ENCODE results near the gene ARSI. TPM values are rescaled to one million over a fixed set of nuclear protein-coding genes. Genes with fewer than 3 reads are reported as not detected.
A peak's percentile ranks its signal among the peaks of the same experiment; 100 is the strongest.

Gene ARSI
- total RNA-seq, 1 experiment from 2014 or later, result not detected

DNA sequence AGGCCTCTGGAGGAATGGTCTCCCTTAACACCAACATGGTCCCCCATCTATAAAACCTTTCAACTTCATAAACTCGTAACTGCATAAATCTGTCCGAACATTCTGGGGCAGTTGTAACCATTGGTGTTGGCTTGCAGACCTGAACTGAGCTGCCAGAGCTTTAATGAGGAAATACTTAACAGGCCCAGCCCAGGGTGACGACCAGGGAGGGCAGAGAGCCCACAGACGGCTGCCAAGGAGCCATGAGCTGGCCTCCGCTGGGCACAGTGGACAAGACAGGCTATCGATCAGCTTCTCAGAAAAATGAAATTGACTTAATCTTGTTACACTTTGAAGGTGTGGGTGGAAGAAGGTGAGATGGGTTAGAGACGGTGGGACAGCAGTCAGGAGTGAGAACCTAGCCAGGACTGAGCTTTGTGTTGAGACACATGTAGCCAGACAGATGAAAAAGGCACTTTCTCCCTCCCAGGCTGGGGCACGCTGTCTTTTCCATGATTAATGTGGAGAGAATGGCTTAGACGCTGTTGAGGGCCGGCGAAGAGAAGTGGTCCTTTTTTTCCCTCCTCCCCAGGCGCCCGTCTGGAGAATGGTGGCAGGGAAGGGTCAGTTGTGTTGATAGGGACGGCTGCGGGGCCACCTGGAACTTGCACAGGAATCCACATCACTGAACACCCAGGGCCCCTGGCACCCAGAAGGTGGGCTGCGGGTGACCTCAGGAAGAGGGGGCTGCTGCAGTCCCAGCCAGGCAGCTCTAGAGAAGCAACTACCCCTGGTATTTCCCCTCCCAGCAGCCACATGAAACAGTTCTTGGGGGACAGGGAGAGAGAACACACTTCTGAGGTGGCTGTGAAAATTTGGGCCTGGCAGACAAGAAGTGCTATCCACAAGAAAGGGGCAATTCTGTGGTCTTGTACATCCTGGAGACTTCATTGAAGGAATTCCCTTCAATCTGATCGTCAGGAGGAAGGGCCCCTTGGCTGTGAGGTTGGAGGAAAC lies 27.5 kb upstream of the ARSI start:
- DNase-seq (ENCODE audit: low read depth), result no peak
- in situ Hi-C loops (cut with HindIII; ENCODE audit: low pct_unique_long_range_greater_than_20kb, low sequenced_read_pairs), result no loop called here

GRCh38 chr5:150329038-150329437 lies 26.3 kb upstream of the ARSI start:
- in situ Hi-C loops (cut with HindIII; ENCODE audit: low pct_unique_long_range_greater_than_20kb, low sequenced_read_pairs), result no loop called here
- no peak for DNase-seq (ENCODE audit: low read depth)

DNA sequence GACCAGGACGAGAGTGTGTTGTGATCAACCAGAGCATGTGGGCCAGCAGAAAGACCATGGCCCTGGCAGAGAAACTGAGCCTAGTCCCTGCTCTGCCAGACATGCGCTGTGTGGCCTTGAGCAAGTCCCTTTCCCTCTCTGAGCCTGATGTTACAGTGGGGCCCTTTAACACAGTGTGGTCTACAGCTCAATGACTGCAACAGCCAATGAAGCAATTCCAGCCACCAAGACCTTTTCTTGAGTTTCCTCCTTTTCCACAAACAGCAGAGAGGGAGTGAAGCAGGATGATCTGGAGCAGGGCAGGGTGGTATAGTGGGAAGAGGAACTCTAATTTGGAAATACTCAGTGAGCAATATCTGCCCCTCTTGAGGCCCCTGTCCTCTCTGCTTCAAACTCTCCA lies 25.8 kb upstream of the ARSI start:
- in situ Hi-C loops (cut with HindIII; ENCODE audit: low pct_unique_long_range_greater_than_20kb, low sequenced_read_pairs), result no loop called here
- no peak for DNase-seq (ENCODE audit: low read depth)

DNA sequence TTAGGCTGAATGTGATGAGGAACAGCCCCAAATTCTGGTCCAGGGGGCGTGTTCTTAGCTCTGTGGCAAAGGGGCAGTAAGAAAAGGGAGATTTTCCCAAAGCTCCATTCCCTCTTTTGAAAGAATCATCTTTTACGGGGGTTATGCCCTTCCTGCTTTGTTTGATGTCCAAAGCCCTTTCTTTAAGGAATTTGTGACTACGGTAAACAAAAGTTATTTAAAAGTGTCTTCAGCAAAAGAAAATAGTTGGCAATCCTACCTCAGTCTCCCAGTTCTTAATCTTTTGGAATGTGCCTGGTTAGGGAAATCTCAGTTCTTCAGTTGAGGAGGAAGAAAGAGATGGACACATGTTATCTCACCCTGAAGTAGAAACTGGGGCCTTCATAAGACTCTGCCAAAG lies 24.4 kb upstream of the ARSI start:
- no peak for DNase-seq (ENCODE audit: low read depth)
- in situ Hi-C loops (cut with HindIII; ENCODE audit: low pct_unique_long_range_greater_than_20kb, low sequenced_read_pairs), result no loop called here

DNA sequence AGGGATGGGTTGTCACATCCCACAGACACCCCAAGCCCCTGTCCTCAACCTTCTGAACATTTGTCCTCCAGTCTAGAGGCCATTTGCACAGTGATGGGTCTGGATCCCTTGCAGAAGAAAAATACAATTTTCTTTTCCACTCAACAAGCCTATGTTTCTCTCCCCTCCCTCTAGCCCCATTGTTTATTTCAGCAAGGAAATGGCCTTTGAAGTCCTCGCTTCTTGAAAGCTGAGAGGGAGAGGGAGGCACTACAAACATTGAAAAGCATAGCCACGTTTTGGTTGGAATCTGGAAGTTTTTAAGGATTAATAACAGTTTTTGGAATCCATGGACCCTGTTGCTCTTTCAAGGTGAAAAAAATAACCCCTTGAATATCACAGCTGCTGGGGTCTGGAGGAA lies 24.0 kb upstream of the ARSI start:
- no peak for DNase-seq (ENCODE audit: low read depth)
- in situ Hi-C loops (cut with HindIII; ENCODE audit: low pct_unique_long_range_greater_than_20kb, low sequenced_read_pairs), result no loop called here

GRCh38 chr5:150325426-150325825 lies 22.7 kb upstream of the ARSI start:
- in situ Hi-C loops (cut with HindIII; ENCODE audit: low pct_unique_long_range_greater_than_20kb, low sequenced_read_pairs), result no loop called here
- DNase-seq (ENCODE audit: low read depth), result no peak

GRCh38 chr5:150323819-150324218 lies 21.1 kb upstream of the ARSI start:
- in situ Hi-C loops (cut with HindIII; ENCODE audit: low pct_unique_long_range_greater_than_20kb, low sequenced_read_pairs), result no loop called here
- DNase-seq (ENCODE audit: low read depth), result no peak

DNA sequence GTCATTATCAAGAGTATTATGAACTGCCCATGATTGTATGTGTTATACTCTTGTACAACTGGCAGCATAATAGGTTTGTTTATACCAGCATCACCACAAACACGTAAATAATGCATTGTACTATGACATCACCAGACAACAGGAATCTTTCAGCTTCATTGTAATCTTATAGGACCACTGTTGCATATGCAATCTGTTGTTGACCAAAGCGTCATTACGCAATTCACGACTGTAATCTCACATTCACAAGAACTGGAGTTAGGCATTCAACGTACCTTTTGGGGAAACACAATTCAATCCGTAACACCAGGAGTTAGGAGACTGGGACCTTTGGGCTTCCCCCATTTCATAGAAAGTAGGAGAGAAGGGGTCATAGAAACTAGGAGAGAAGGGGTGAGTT lies 20.4 kb upstream of the ARSI start:
- no peak for DNase-seq (ENCODE audit: low read depth)
- in situ Hi-C loops (cut with HindIII; ENCODE audit: low pct_unique_long_range_greater_than_20kb, low sequenced_read_pairs), result no loop called here

GRCh38 chr5:150322202-150322601 lies 19.5 kb upstream of the ARSI start:
- no peak for DNase-seq (ENCODE audit: low read depth)
- in situ Hi-C loops (cut with HindIII; ENCODE audit: low pct_unique_long_range_greater_than_20kb, low sequenced_read_pairs), result no loop called here

GRCh38 chr5:150321784-150322183 lies 19.1 kb upstream of the ARSI start:
- no peak for DNase-seq (ENCODE audit: low read depth)
- in situ Hi-C loops (cut with HindIII; ENCODE audit: low pct_unique_long_range_greater_than_20kb, low sequenced_read_pairs), result no loop called here

- in situ Hi-C loops (cut with HindIII; ENCODE audit: low pct_unique_long_range_greater_than_20kb, low sequenced_read_pairs), result no loop called here
- DNase-seq (ENCODE audit: low read depth), result no peak
Observed at GRCh38 chr5:150321211-150321610, 18.5 kb upstream of the ARSI start.

- in situ Hi-C loops (cut with HindIII; ENCODE audit: low pct_unique_long_range_greater_than_20kb, low sequenced_read_pairs), result no loop called here
- DNase-seq (ENCODE audit: low read depth), result peak; percentile 91
Observed at GRCh38 chr5:150320044-150320613, 17.4 kb upstream of the ARSI start.

DNA sequence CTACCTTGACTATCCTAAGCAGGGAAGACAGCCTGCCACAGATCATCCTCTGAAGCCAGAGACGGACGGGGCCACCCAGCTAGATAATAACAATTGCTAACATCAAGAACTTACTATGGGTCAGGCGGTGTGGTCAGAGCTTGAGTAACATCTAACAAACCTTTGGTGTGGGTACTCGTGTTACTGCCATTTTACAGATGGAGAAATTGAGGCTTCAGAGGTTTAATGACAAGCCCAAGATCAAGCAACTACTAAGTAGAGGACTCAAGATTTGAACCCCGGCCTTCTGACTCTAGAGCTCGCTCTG lies 16.7 kb upstream of the ARSI start:
- DNase-seq (ENCODE audit: low read depth), result no peak
- in situ Hi-C loops (cut with HindIII; ENCODE audit: low pct_unique_long_range_greater_than_20kb, low sequenced_read_pairs), result no loop called here

- no peak for DNase-seq (ENCODE audit: low read depth)
- in situ Hi-C loops (cut with HindIII; ENCODE audit: low pct_unique_long_range_greater_than_20kb, low sequenced_read_pairs), result no loop called here
Observed at GRCh38 chr5:150318613-150319483, 16.1 kb upstream of the ARSI start.

- peak; percentile 96 for DNase-seq (ENCODE audit: low read depth)
- in situ Hi-C loops (cut with HindIII; ENCODE audit: low pct_unique_long_range_greater_than_20kb, low sequenced_read_pairs), result no loop called here
Observed at GRCh38 chr5:150317048-150318003, 14.6 kb upstream of the ARSI start.

GRCh38 chr5:150316320-150316719 lies 13.6 kb upstream of the ARSI start:
- no peak for DNase-seq (ENCODE audit: low read depth)
- in situ Hi-C loops (cut with HindIII; ENCODE audit: low pct_unique_long_range_greater_than_20kb, low sequenced_read_pairs), result no loop called here

- no peak for DNase-seq (ENCODE audit: low read depth)
- in situ Hi-C loops (cut with HindIII; ENCODE audit: low pct_unique_long_range_greater_than_20kb, low sequenced_read_pairs), result no loop called here
Observed at GRCh38 chr5:150315245-150315644, 12.5 kb upstream of the ARSI start.

All from Caki2 (cell line).